ENCODE data around the gene SELENOH.

SELENOH gene

DNA sequence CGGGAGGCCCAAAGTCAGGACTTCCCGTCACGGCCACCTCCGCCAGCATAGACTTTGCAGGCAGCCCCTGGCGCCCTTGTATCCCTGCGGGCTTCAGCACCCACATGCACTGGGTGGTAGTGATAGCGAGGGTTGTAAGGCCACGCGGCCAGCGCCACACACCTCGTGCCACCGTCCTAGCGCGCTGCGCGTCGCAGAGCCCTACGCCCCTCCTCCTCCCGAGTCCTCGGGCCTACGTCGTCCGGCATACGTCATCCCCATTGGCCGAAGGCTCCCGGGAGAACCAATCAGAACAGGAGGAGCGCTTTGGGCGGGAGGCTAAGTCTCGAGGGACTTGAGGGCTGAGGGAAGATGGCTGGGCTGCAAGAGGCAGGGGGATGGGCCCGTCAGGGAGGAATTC, 11.7 kb downstream of the SELENOH start:
- H2AFZ ChIP-seq (ENCODE audit: low read length): no peak overlapping the region
- no peak overlapping the region for H4K8ac ChIP-seq (ENCODE audit: low read depth, low read length)
- H3K18ac ChIP-seq (ENCODE audit: low read length): peak overlapping the region; percentile 70
- no peak overlapping the region for H2BK120ac ChIP-seq (ENCODE audit: low read depth, low read length)
- H3K27me3 ChIP-seq (ENCODE audit: control insufficient read depth in 3 of 3, insufficient read depth in 3 of 3, low read depth in 1 of 3, low read length in 3 of 3): no peaks in the 10 kb centered on the region
- H3K4me3 ChIP-seq (ENCODE audit: low read length in 2 of 2): peak overlapping the region in 1 of 2 donors; percentile 41
- peaks cover 0 to 4% of the 10 kb centered on the region in 2 donors for H3K9me3 ChIP-seq (replicated peaks in 1 of 2; ENCODE audit: control insufficient read depth in 2 of 2, insufficient read depth in 1 of 2, low read depth in 1 of 2, low read length in 2 of 2)
- H2AK5ac ChIP-seq (ENCODE audit: low read depth, low read length): peak overlapping the region; percentile 61
- H2BK5ac ChIP-seq (ENCODE audit: low read length): peak overlapping the region; percentile 75
- WGBS, 2 donors (ENCODE audit: extremely low coverage in 2 of 2, insufficient read length in 2 of 2, insufficient replicate concordance in 1 of 2): no CpG with 5 or more reads among the region's 30 CpGs
- H3K4me1 ChIP-seq (ENCODE audit: control insufficient read depth in 2 of 2, insufficient read depth in 1 of 2, low read depth in 1 of 2, low read length in 2 of 2): no peaks in the 10 kb centered on the region
- H4K91ac ChIP-seq (ENCODE audit: low read depth, low read length, poor library complexity): no peak overlapping the region
- H2BK12ac ChIP-seq (ENCODE audit: low read length): peak overlapping the region; percentile 16
- H3K23ac ChIP-seq (ENCODE audit: low read depth, low read length, poor library complexity): peak overlapping the region; percentile 85
- no peak overlapping the region for H3K9ac ChIP-seq (ENCODE audit: low read depth, low read length, poor library complexity)
- no peak overlapping the region for H3K4ac ChIP-seq (ENCODE audit: low read length)
- no peaks in the 10 kb centered on the region for H3K79me1 ChIP-seq (ENCODE audit: low read depth, low read length)
- no peak for DNase-seq (ENCODE audit: low spot score)
- H2BK15ac ChIP-seq (ENCODE audit: low read length): no peak overlapping the region
- peaks cover 1 to 13% of the 10 kb centered on the region in 2 donors for H3K36me3 ChIP-seq (replicated peaks in 1 of 2; ENCODE audit: control insufficient read depth in 2 of 2, insufficient read depth in 2 of 2, low read length in 2 of 2)
- H3K4me2 ChIP-seq (ENCODE audit: insufficient read depth, low read length, poor library complexity, severe bottlenecking): no peak overlapping the region
- peak overlapping the region; percentile 84 for H3K14ac ChIP-seq (ENCODE audit: low read length)
- H3K27ac ChIP-seq (replicated peaks; ENCODE audit: low read length): no peak overlapping the region

DNA sequence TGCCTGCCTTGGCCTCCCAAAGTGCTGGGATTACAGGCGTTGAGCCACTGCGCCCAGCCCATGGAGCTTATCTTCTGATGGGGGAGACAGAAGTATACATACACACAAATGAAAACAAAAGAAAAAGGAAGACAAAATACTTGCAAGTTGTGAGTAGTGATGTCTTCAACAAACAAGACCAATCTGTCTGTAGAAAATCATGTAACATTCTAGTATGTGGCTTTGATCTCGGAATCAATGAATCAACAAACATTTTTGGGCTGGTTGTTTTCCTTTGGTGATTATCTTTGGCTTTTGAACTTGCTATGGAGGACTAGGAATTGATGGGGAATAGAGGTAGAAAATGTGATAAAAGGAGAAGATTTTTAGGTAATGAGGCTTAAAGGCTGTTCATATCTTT, 16.9 kb downstream of the SELENOH start:
- no peak overlapping the region for H4K91ac ChIP-seq (ENCODE audit: low read depth, low read length, poor library complexity)
- no peak for DNase-seq (ENCODE audit: low spot score)
- no peaks in the 10 kb centered on the region for H3K36me3 ChIP-seq (replicated peaks in 1 of 2; ENCODE audit: control insufficient read depth in 2 of 2, insufficient read depth in 2 of 2, low read length in 2 of 2)
- no peak overlapping the region for H3K23ac ChIP-seq (ENCODE audit: low read depth, low read length, poor library complexity)
- no peak overlapping the region for H4K8ac ChIP-seq (ENCODE audit: low read depth, low read length)
- H2BK120ac ChIP-seq (ENCODE audit: low read depth, low read length): no peak overlapping the region
- H2BK12ac ChIP-seq (ENCODE audit: low read length): no peak overlapping the region
- peaks cover 0 to 2% of the 10 kb centered on the region in 2 donors for H3K9me3 ChIP-seq (replicated peaks in 1 of 2; ENCODE audit: control insufficient read depth in 2 of 2, insufficient read depth in 1 of 2, low read depth in 1 of 2, low read length in 2 of 2)
- no peak overlapping the region for H3K4me3 ChIP-seq (ENCODE audit: low read length in 2 of 2)
- no peak overlapping the region for H3K14ac ChIP-seq (ENCODE audit: low read length)
- no peak overlapping the region for H2BK5ac ChIP-seq (ENCODE audit: low read length)
- H2AFZ ChIP-seq (ENCODE audit: low read length): no peak overlapping the region
- no peak overlapping the region for H2AK5ac ChIP-seq (ENCODE audit: low read depth, low read length)
- H3K4ac ChIP-seq (ENCODE audit: low read length): no peak overlapping the region
- WGBS, 2 donors (ENCODE audit: extremely low coverage in 2 of 2, insufficient read length in 2 of 2, insufficient replicate concordance in 1 of 2): no CpG with 5 or more reads among the region's 3 CpGs
- H3K79me1 ChIP-seq (ENCODE audit: low read depth, low read length): no peaks in the 10 kb centered on the region
- H3K27ac ChIP-seq (replicated peaks; ENCODE audit: low read length): no peak overlapping the region
- H3K9ac ChIP-seq (ENCODE audit: low read depth, low read length, poor library complexity): no peak overlapping the region
- no peak overlapping the region for H3K4me2 ChIP-seq (ENCODE audit: insufficient read depth, low read length, poor library complexity, severe bottlenecking)
- H3K18ac ChIP-seq (ENCODE audit: low read length): no peak overlapping the region
- no peak overlapping the region for H2BK15ac ChIP-seq (ENCODE audit: low read length)
- peaks cover 1 to 3% of the 10 kb centered on the region in 2 donors for H3K4me1 ChIP-seq (ENCODE audit: control insufficient read depth in 2 of 2, insufficient read depth in 1 of 2, low read depth in 1 of 2, low read length in 2 of 2)
- H3K27me3 ChIP-seq (ENCODE audit: control insufficient read depth in 3 of 3, insufficient read depth in 3 of 3, low read depth in 1 of 3, low read length in 3 of 3): no peaks in the 10 kb centered on the region

DNA sequence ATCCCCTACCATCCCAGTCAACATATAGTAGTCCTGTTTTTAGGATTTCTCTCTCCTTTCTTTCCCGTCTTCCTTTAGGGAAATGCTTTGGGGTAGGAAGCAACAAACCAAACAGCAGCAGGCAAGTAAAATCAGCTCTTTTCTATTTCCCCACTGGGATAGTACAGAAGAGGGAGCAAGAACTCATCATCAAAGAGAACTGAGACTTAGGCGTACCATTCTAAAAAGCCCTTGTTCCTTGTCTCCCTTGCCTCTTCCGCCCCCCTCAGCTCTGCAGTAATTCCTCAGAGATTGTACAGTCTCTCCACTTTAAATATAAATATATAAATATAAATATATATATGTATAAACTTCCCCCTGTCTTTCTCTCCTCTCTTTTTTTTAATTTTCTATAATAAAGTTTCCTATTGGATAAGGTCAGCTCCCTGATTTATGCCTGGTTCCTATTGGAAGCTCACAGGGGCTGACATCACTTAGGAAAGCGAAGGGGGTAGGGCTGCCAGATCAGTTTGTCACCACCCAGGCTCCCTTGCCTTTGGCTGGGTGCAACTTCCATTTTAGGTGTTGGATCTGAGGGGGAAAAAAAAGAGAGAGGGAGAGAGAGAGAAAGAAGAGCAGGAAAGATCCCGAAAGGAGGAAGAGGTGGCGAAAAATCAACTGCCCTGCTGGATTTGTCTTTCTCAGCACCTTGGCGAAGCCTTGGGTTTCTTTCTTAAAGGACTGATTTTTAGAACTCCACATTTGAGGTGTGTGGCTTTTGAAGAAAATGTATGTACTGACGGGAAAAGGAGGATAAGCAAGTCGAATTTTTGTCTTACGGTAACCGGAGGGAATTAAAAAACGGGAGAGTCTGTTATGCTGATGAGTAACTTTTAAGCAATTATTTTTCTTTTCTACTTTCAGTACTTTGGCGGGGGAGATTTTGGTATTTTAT, 20.3 kb downstream of the SELENOH start, which contains the start of gene CTNND1:
TSS of gene CTNND1 (plus strand) at position 502 of the 934 bp plus-strand sequence. CDS start 29,677 bp downstream, outside the sequence.
- H2AFZ ChIP-seq (ENCODE audit: low read length): peak within 1 kb of the TSS; percentile 91
- no peaks in the 10 kb centered on the region for H3K27me3 ChIP-seq (ENCODE audit: control insufficient read depth in 3 of 3, insufficient read depth in 3 of 3, low read depth in 1 of 3, low read length in 3 of 3)
- H2BK15ac ChIP-seq (ENCODE audit: low read length): no peak within 1 kb of the TSS
- no peaks in the 10 kb centered on the region for H3K79me1 ChIP-seq (ENCODE audit: low read depth, low read length)
- H3K4me1 ChIP-seq (ENCODE audit: control insufficient read depth in 2 of 2, insufficient read depth in 1 of 2, low read depth in 1 of 2, low read length in 2 of 2): peaks cover 4 to 7% of the 10 kb centered on the region in 2 donors
- peak within 1 kb of the TSS; percentile 82 to 95 for H3K4me3 ChIP-seq (ENCODE audit: low read length in 2 of 2)
- H3K23ac ChIP-seq (ENCODE audit: low read depth, low read length, poor library complexity): no peak within 1 kb of the TSS
- H3K14ac ChIP-seq (ENCODE audit: low read length): no peak within 1 kb of the TSS
- H3K9ac ChIP-seq (ENCODE audit: low read depth, low read length, poor library complexity): no peak within 1 kb of the TSS
- H2BK5ac ChIP-seq (ENCODE audit: low read length): no peak within 1 kb of the TSS
- DNase-seq (ENCODE audit: low spot score): peak; percentile 84
- H4K8ac ChIP-seq (ENCODE audit: low read depth, low read length): no peak within 1 kb of the TSS
- H3K4me2 ChIP-seq (ENCODE audit: insufficient read depth, low read length, poor library complexity, severe bottlenecking): peak within 1 kb of the TSS; percentile 38
- no peak within 1 kb of the TSS for H2BK12ac ChIP-seq (ENCODE audit: low read length)
- no peak within 1 kb of the TSS for H4K91ac ChIP-seq (ENCODE audit: low read depth, low read length, poor library complexity)
- H3K36me3 ChIP-seq (replicated peaks in 1 of 2; ENCODE audit: control insufficient read depth in 2 of 2, insufficient read depth in 2 of 2, low read length in 2 of 2): no peaks in the 10 kb centered on the region
- H2BK120ac ChIP-seq (ENCODE audit: low read depth, low read length): no peak within 1 kb of the TSS
- no peak within 1 kb of the TSS for H3K18ac ChIP-seq (ENCODE audit: low read length)
- H3K9me3 ChIP-seq (replicated peaks in 1 of 2; ENCODE audit: control insufficient read depth in 2 of 2, insufficient read depth in 1 of 2, low read depth in 1 of 2, low read length in 2 of 2): no peaks in the 10 kb centered on the region
- no peak within 1 kb of the TSS for H2AK5ac ChIP-seq (ENCODE audit: low read depth, low read length)
- no CpG with 5 or more reads among the region's 13 CpGs for WGBS, 2 donors (ENCODE audit: extremely low coverage in 2 of 2, insufficient read length in 2 of 2, insufficient replicate concordance in 1 of 2)
- peak within 1 kb of the TSS; percentile 86 for H3K27ac ChIP-seq (replicated peaks; ENCODE audit: low read length)
- H3K4ac ChIP-seq (ENCODE audit: low read length): no peak within 1 kb of the TSS

DNA sequence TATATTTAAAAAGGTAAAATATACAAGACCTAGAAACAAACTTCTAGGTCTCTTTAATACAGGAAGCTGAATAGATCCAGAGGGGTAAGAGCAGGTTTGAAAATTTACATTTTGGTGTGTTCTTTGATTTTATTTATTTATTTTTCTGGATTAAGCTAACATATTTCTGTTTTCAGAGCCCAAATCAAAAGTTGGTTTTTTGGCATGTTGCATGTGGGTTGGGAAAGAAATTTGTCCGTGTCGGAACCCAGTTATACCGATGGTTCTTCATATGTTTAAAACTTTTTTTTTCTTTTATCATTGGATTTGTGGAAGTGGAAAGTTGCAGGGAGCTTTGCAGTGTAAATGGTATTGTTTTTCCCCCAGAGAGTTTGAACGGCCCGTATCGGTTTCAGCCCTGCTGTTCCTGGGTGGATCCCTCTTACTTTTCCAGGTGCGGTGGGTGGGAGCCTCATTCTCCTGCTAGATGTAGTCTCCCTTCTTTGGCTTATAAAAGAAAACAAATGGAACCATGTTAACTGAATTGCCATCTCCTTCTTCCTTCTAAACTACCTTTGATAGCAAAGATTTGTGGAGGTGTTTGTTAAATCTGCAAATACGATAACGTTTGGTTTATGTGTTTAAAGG, 21.1 kb downstream of the SELENOH start:
- Histone ChIP-seq H2AFZ (ENCODE audit: low read length) (no peak overlapping the region), H3K4me3 (ENCODE audit: low read length in 2 of 2) (peak overlapping the region; percentile 81 to 82), H3K27me3 (ENCODE audit: control insufficient read depth in 3 of 3, insufficient read depth in 3 of 3, low read depth in 1 of 3, low read length in 3 of 3) (no peaks in the 10 kb centered on the region), H3K9me3 (replicated peaks in 1 of 2; ENCODE audit: control insufficient read depth in 2 of 2, insufficient read depth in 1 of 2, low read depth in 1 of 2, low read length in 2 of 2) (no peaks in the 10 kb centered on the region), H2BK5ac (ENCODE audit: low read length) (no peak overlapping the region), H3K18ac (ENCODE audit: low read length) (no peak overlapping the region), H3K4me2 (ENCODE audit: insufficient read depth, low read length, poor library complexity, severe bottlenecking) (peak overlapping the region; percentile 38), H2BK12ac (ENCODE audit: low read length) (no peak overlapping the region), H2BK15ac (ENCODE audit: low read length) (no peak overlapping the region), H4K8ac (ENCODE audit: low read depth, low read length) (no peak overlapping the region), H3K4me1 (ENCODE audit: control insufficient read depth in 2 of 2, insufficient read depth in 1 of 2, low read depth in 1 of 2, low read length in 2 of 2) (peaks cover 4 to 7% of the 10 kb centered on the region in 2 donors), H3K14ac (ENCODE audit: low read length) (no peak overlapping the region), H3K23ac (ENCODE audit: low read depth, low read length, poor library complexity) (no peak overlapping the region), H3K4ac (ENCODE audit: low read length) (no peak overlapping the region), H3K9ac (ENCODE audit: low read depth, low read length, poor library complexity) (no peak overlapping the region), H4K91ac (ENCODE audit: low read depth, low read length, poor library complexity) (no peak overlapping the region), H2BK120ac (ENCODE audit: low read depth, low read length) (no peak overlapping the region), H3K27ac (replicated peaks; ENCODE audit: low read length) (no peak overlapping the region), H2AK5ac (ENCODE audit: low read depth, low read length) (no peak overlapping the region), H3K36me3 (replicated peaks in 1 of 2; ENCODE audit: control insufficient read depth in 2 of 2, insufficient read depth in 2 of 2, low read length in 2 of 2) (peaks cover 0 to 4% of the 10 kb centered on the region in 2 donors), H3K79me1 (ENCODE audit: low read depth, low read length) (no peaks in the 10 kb centered on the region)
- no CpG with 5 or more reads among the region's 9 CpGs for WGBS, 2 donors (ENCODE audit: extremely low coverage in 2 of 2, insufficient read length in 2 of 2, insufficient replicate concordance in 1 of 2)
- DNase-seq (ENCODE audit: low spot score): no peak

Data from neuronal stem cell (in vitro differentiated cells).